ENCODE measurements around the gene SRSF3. TPM values are rescaled to one million over a fixed set of nuclear protein-coding genes. Genes with fewer than 3 reads are reported as not detected.
"Not testable (repeated sequence)": the region's sequence is repeated elsewhere in the genome, so short reads cannot be mapped to it uniquely, and the experiment has no call there.

SRSF3 gene
- total RNA-seq, 6 donors from 2014 or later, result 61.5 to 220 (median 167) TPM

GRCh38 chr6:36610956-36611336, 16.8 kb downstream of the SRSF3 start:
- TF ChIP-seq POLR2A (IDR thresholded peaks at IDR 0.05) (no peak), POLR2AphosphoS5 (IDR thresholded peaks at IDR 0.05) (no peak), EP300 (IDR thresholded peaks at IDR 0.05) (no peak)
- TF ChIP-seq, protein P1, sequence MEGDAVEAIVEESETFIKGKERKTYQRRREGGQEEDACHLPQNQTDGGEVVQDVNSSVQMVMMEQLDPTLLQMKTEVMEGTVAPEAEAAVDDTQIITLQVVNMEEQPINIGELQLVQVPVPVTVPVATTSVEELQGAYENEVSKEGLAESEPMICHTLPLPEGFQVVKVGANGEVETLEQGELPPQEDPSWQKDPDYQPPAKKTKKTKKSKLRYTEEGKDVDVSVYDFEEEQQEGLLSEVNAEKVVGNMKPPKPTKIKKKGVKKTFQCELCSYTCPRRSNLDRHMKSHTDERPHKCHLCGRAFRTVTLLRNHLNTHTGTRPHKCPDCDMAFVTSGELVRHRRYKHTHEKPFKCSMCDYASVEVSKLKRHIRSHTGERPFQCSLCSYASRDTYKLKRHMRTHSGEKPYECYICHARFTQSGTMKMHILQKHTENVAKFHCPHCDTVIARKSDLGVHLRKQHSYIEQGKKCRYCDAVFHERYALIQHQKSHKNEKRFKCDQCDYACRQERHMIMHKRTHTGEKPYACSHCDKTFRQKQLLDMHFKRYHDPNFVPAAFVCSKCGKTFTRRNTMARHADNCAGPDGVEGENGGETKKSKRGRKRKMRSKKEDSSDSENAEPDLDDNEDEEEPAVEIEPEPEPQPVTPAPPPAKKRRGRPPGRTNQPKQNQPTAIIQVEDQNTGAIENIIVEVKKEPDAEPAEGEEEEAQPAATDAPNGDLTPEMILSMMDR (IDR thresholded peaks at IDR 0.05), result no peak
- Histone ChIP-seq H3K36me3 (peaks cover 3 to 84% (median 35%) of the 10 kb centered on the region in 4 donors), H3K9me3 (no peaks in the 10 kb centered on the region), H3K27me3 (no peaks in the 10 kb centered on the region), H3K4me1 (peaks cover 16 to 28% (median 21%) of the 10 kb centered on the region in 4 donors), H3K4me3 (no peak overlapping the region), H3K27ac (peak overlapping the region in 1 of 4 donors; percentile 2)
- DNase-seq (peak in 1 of 2 donors; percentile 6), ATAC-seq (ENCODE audit: low FRiP score in 2 of 2) (no peak)
- 83% methylated on average over 1 of the region's 1 CpG for WGBS, 2 donors

- H3K4me3 ChIP-seq; ATAC-seq (ENCODE audit: low FRiP score in 2 of 2); H3K27me3 ChIP-seq; H3K27ac ChIP-seq; DNase-seq; H3K9me3 ChIP-seq: not testable (repeated sequence)
- H3K4me1 ChIP-seq, result peaks cover 14 to 28% (median 22%) of the 10 kb centered on the region in 4 donors
- H3K36me3 ChIP-seq, result peaks cover 3 to 77% (median 28%) of the 10 kb centered on the region in 4 donors
- 89 to 92% methylated on average over 3 of the region's 3 CpGs for WGBS, 2 donors
Measured at GRCh38 chr6:36611679-36612078, 17.5 kb downstream of the SRSF3 start.

DNA sequence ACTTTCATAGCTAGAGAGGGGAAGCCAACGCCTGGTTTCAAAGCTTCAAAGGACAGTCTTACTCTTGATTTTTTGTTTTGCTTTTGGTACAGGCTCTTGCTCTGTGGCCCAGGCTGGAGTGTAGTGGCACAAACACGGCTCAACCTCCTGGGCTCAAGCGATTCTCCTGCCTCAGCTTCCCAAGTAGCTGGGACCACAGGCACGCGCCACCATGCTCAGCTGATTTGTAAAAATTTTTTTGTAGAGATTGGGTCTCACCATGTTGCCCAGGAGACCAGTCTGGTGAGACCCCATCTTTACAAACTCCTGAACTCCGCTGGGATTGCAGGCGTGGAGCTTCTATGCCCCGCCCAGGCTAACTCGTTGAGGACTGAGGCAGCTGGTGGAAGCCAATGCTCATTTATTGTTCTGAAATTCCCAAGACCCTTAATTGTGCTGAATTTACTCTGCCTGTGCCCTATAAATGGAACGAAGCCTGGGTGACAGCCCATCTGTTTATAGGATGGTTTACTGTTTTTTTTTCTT, 18.0 kb downstream of the SRSF3 start:
- ATAC-seq (ENCODE audit: low FRiP score in 2 of 2) (no peak), DNase-seq (peak in 1 of 2 donors; percentile 15)
- H3K9me3 ChIP-seq, result no peaks in the 10 kb centered on the region
- peaks cover 15 to 28% (median 23%) of the 10 kb centered on the region in 4 donors for H3K4me1 ChIP-seq
- WGBS, 2 donors, result 95 to 99% methylated on average over 10 of the region's 10 CpGs
- H3K27ac ChIP-seq, result no peak overlapping the region
- H3K36me3 ChIP-seq, result peaks cover 3 to 72% (median 24%) of the 10 kb centered on the region in 4 donors
- TF ChIP-seq EP300 (IDR thresholded peaks at IDR 0.05) (no peak), POLR2AphosphoS5 (IDR thresholded peaks at IDR 0.05) (no peak), POLR2A (IDR thresholded peaks at IDR 0.05) (no peak)
- TF ChIP-seq, protein P1 (IDR thresholded peaks at IDR 0.05), result no peak
- H3K27me3 ChIP-seq, result no peaks in the 10 kb centered on the region
- H3K4me3 ChIP-seq, result no peak overlapping the region

DNA sequence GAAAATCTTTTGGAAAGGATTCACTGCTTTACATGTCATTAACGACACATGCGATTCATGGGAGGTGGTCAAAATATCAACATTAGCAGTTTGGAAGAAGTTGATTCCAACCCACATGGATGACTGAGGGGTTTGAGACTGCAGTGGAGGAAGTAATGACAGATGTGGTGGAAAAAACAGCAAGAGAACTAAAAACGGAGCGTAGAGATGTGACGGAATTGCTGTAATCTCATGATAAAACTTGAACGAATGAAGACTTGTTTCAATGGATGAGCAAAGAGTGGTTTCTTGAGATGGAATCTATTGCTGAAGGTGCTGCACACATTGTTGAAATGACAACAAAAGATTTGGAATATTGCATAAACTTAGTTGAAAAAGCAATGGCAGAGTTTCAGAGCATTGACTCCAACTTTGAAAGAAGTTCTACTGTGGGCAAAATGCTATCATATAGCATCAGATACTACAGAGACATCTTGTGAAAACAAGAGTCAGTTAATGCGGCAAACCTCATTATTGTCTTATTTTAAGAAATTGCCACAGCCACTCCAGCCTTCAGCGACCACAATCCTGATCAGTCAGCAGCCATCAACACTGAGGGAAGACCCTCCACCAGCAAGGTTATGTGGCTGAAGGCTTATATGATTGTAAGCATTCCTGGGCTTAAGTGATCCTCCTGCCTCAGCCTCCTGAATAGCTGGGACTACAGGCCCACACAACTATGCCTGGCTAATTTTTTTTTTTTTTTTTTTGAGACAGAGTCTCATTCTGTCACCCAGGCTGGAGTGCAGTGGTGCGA, 19.2 kb downstream of the SRSF3 start:
- Histone ChIP-seq H3K4me1 (peaks cover 9 to 30% (median 19%) of the 10 kb centered on the region in 4 donors), H3K36me3 (peaks cover 3 to 60% (median 16%) of the 10 kb centered on the region in 4 donors), H3K9me3 (no peaks in the 10 kb centered on the region), H3K4me3 (no peak overlapping the region), H3K27ac (no peak overlapping the region), H3K27me3 (no peaks in the 10 kb centered on the region)
- TF ChIP-seq, protein P1 (IDR thresholded peaks at IDR 0.05), result no peak
- no peak for TF ChIP-seq POLR2A (IDR thresholded peaks at IDR 0.05)
- no peak for ATAC-seq (ENCODE audit: low FRiP score in 2 of 2)
- WGBS, 2 donors, result 90% methylated on average over 9 of the region's 9 CpGs
- DNase-seq, result peak in 1 of 2 donors; percentile 2

- DNase-seq, result peak in 1 of 2 donors; percentile 49
- ATAC-seq (ENCODE audit: low FRiP score in 2 of 2), result peak; percentile 64 to 85
- peaks cover 0 to 44% (median 14%) of the 10 kb centered on the region in 4 donors for H3K36me3 ChIP-seq
- WGBS, 2 donors, result 52 to 58% methylated on average over 7 of the region's 7 CpGs
- H3K4me3 ChIP-seq, result no peak overlapping the region
- peaks cover 9 to 38% (median 20%) of the 10 kb centered on the region in 4 donors for H3K4me1 ChIP-seq
- no peaks in the 10 kb centered on the region for H3K27me3 ChIP-seq
- H3K9me3 ChIP-seq, result no peaks in the 10 kb centered on the region
- TF ChIP-seq, protein P1 (IDR thresholded peaks at IDR 0.05), result peak; percentile 39 to 61 (median 50)
- TF ChIP-seq POLR2A (IDR thresholded peaks at IDR 0.05), result no peak
- TF ChIP-seq POLR2AphosphoS5 (IDR thresholded peaks at IDR 0.05), result peak in 1 of 2 donors; percentile 33
- TF ChIP-seq EP300 (IDR thresholded peaks at IDR 0.05), result no peak
- H3K27ac ChIP-seq, result peak overlapping the region in 2 of 4 donors; percentile 1 to 34
Measured at GRCh38 chr6:36615018-36615761, 21.0 kb downstream of the SRSF3 start.

Data from upper lobe of left lung (tissue), 6 donors.